SKM-1 treated with dmso at 0.1 percent for 144 hours (cell line): ENCODE results near the gene KRT32.

Experiments
- DNase-seq: peaks from one replicate; lab custom pipeline; 2025; ENCODE audit not compliant: unreplicated experiment; lab: John Stamatoyannopoulos, UW

KRT32 gene

GRCh38 chr17:41492771-41493170 is 25.6 kb upstream of the KRT32 start:
- DNase-seq, result peak; percentile 87

GRCh38 chr17:41492351-41492750 is 25.2 kb upstream of the KRT32 start:
- DNase-seq, result no peak

- no peak for DNase-seq
Observed at GRCh38 chr17:41491476-41491875, 24.3 kb upstream of the KRT32 start.

- peak; percentile 6 for DNase-seq
Observed at GRCh38 chr17:41490000-41490990, 23.1 kb upstream of the KRT32 start.

GRCh38 chr17:41489531-41489930 is 22.3 kb upstream of the KRT32 start, which contains the start of gene KRT36:
Gene KRT36 (minus strand): TSS chr17:41489910. CDS start chr17:41489864, 46 bp downstream.
- no peak for DNase-seq

GRCh38 chr17:41486809-41487530 is 19.8 kb upstream of the KRT32 start:
- DNase-seq, result peak; percentile 43

GRCh38 chr17:41486316-41486715 is 19.1 kb upstream of the KRT32 start:
- DNase-seq, result no peak

- DNase-seq, result no peak
Observed at GRCh38 chr17:41484920-41485904, 18.0 kb upstream of the KRT32 start.

- DNase-seq, result no peak
Observed at GRCh38 chr17:41483991-41484826, 17.0 kb upstream of the KRT32 start.

- no peak for DNase-seq
Observed at GRCh38 chr17:41483531-41483930, 16.3 kb upstream of the KRT32 start.

GRCh38 chr17:41481036-41481435 is 13.8 kb upstream of the KRT32 start, which contains the start of gene KRT35:
Gene KRT35 (minus strand): TSS chr17:41481151. CDS start chr17:41481097, 54 bp downstream.
- DNase-seq, result no peak

- DNase-seq, result no peak
Observed at GRCh38 chr17:41480581-41480980, 13.4 kb upstream of the KRT32 start.

GRCh38 chr17:41480136-41480535 is 12.9 kb upstream of the KRT32 start:
- peak; percentile 34 for DNase-seq

- no peak for DNase-seq
Observed at GRCh38 chr17:41478237-41478636, 11.1 kb upstream of the KRT32 start.

GRCh38 chr17:41476866-41477815 is 10.0 kb upstream of the KRT32 start:
- DNase-seq, result no peak

- DNase-seq, result no peak
Observed at GRCh38 chr17:41475421-41475820, 8.2 kb upstream of the KRT32 start.

- no peak for DNase-seq
Observed at GRCh38 chr17:41474863-41475262, 7.7 kb upstream of the KRT32 start.

- no peak for DNase-seq
Observed at GRCh38 chr17:41468346-41468745, 1.2 kb upstream of the KRT32 start.

GRCh38 chr17:41467561-41467960 is 375 bp upstream of the KRT32 start:
- DNase-seq, result no peak
